ENCODE measurements around the gene RREB1.

RREB1 gene

DNA sequence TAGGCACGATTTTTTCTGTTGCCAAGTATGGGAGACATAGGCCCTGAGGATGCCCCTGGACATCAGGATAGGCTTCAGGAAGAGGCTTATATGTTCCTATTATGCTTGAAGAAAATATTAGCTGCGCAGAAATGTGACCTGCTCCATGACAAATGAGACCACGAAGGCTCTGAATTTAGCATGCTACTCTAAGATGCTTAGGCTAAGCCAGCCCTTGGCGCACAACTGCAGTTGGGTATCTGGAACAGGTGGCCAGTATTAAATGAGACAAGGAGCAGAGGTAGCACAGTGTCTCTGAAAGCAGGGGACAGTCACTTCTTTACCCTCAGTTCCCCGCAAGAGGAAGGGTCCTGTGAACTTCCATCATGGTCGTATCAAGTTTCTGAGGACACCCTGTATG lies 90.0 kb downstream of the RREB1 start:
- no peak for DNase-seq

GRCh38 chr6:7198833-7199800 lies 91.4 kb downstream of the RREB1 start:
- DNase-seq: no peak

- no peak for DNase-seq
Observed at GRCh38 chr6:7200598-7201443, 93.1 kb downstream of the RREB1 start.

DNA sequence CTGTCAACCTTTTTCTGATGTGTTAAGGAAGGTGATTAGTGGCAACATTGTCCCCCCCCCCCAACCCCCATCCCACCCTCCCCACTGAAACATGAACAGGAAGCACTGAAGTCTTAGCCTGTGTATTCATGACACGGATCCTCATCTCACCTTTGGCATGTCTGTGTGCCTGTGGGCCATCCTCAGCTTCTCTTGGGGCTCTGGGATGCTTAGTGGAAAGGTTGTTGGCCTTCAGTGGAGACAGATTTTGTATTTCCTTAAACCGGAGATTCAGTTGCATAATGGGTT lies 93.6 kb downstream of the RREB1 start:
- DNase-seq: no peak

- DNase-seq: no peak
Observed at GRCh38 chr6:7201732-7202541, 94.2 kb downstream of the RREB1 start.

GRCh38 chr6:7202950-7203349 lies 95.2 kb downstream of the RREB1 start:
- DNase-seq: no peak

GRCh38 chr6:7203939-7204338 lies 96.2 kb downstream of the RREB1 start:
- no peak for DNase-seq

- DNase-seq: no peak
Observed at GRCh38 chr6:7204726-7205125, 97.0 kb downstream of the RREB1 start.

GRCh38 chr6:7207720-7208119 lies 100.0 kb downstream of the RREB1 start:
- DNase-seq: no peak

DNA sequence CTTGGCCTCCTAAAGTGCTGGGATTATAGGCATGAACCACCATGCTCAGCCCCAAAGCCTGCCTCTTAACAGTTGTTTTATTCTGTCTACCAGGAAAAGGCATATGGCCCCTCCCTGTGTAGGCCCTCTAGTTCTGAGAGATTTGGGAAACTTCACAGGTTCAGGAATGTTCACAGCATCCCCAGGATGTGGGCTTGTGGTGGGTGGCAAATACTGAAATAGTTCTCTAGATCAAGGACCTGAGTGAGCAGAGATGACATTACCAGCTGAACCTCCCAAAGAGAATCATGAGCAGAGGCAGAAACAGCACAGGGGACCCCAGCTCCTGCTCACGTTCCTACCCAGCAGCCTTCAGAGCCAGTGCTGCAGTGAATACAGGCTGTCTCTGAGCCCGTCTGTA lies 105.7 kb downstream of the RREB1 start:
- no peak for DNase-seq

DNA sequence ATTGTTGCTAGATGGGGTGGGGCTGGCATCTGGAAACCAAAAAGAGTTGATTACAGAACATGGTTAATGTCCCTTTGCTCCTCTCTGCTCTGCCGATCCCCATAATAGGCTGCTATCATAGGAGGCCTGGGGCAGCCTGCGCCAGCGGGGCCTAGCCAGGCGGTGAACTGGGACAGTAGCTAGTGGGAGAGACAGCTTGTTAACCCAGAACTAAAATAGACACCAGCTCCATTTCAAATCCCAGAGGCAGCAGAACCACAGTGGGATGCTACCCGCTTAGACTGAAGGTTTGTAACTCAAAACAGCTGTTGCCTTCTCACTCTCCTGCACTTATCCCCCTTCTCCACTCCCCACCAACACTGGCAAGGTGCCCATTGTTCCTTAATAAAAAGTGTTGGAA lies 106.7 kb downstream of the RREB1 start:
- no peak for DNase-seq

GRCh38 chr6:7215131-7215530 lies 107.4 kb downstream of the RREB1 start:
- no peak for DNase-seq

DNA sequence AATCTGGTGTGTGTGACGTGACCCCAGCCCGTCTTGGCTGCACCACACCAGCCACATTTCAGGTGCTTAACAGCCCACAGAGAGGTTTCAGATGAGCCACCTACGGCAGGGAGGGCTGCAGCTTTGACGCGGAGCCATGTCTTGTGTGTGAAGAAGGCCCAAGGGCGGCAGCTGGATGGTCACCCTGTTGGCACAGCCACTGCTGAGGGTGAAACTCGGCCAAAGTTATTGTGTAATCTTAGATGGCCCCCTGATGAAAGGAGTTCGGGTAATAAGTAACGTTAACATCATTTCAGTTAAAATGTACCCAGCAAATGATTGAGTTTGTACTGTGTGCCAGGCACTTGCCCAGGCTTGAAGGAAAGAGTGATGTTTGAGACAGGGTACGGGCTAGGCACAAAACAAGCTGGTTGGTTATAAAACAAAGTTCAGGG lies 108.1 kb downstream of the RREB1 start:
- DNase-seq: no peak

DNA sequence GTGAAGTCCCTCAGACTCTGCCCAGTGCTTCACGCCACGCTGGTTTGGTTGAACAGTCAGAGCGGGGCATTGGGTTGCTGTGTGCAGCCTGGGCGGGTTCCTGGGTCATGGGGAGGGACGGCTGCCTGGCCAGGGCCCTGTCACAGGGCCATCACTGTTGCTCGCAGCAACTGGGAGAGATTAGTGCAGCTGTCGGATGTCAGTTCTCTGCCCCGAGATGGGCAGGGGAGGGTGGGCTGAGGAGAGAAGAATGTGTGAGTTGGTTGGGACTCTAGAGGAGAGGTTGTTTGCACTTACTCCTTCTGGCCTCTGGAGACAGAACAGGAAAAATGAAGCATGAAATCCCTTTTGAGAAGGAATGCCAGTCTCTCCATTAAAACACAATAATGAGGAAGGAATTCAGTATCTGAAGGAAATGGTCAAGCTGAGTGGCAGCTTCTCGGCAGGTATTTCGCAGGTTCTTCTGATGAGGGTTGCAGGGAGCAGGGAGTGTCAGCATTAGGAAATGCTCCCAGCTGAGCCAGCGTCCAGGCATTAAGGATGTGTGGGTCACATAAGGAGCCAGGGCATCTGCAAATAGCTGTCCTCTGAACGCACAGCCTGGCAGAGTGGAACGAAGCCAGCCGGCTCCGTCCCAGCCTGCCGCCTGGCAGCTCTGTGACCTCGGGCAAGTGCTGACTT lies 109.3 kb downstream of the RREB1 start:
- DNase-seq: no peak

DNA sequence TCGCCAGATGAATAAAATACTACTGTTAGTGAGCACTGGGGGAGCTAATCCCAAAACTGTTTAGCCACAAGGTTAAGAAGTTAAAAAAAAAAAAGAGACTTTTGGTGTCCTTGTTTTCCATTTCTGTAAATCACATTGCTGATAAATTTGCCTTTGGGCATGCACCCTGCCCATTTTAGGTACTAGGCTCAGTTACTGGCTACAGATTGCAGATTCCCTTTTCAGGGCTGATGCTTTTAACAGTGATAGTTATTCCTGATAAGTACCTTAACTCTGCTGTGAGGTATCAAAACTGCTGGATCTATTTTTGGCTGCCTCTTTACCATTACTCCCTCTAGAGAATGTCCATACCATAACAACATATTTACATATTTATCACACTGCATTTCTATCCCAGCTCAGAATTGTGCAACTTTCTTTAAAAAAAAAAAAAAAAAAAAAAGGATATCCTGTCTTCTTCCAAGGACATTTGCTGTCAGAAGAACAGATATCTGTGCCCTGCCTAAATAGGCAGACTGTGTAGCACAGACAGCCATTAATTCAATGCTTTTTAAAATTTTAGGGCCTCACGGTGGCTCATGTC lies 110.7 kb downstream of the RREB1 start:
- no peak for DNase-seq

- no peak for DNase-seq
Observed at GRCh38 chr6:7219310-7219709, 111.5 kb downstream of the RREB1 start.

DNA sequence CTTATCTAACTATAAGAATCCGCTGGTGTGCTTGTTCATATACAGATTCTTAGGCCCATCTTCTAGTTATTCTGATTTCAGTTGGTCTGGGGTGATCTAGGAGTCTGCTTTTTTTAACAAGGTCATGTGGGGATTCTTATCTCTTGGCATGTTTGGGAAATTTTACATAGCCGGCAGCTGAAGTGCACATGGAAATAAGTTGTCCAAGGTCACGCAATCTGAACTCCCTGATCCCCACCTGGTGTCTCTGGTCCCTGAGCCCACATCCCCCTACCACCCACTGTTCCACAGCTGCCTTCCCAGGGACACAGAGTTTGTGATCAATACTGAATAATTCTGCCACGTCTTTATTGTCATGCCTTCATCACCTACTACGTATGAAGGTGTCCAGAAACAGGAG lies 114.4 kb downstream of the RREB1 start:
- no peak for DNase-seq

DNA sequence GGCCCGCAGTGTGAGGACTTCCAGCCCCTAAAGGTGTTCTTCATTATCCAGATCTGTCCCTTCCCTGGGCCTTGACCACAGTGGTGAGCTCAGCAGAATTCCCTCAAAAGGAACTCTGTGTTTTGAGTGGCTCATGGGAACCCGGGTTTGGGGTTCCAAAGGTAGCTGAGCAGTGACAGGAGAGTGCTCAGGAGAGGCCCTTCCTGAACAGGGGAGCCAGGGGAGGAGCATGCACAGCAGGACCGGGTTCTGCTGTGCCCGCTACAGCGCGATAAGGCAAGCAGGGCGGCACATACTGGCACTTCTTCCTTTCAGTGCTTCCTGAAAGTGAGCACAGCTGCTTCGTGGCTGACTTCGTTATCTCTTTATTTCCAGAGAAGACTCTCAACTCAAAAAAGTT lies 117.0 kb downstream of the RREB1 start:
- no peak for DNase-seq

GRCh38 chr6:7228662-7229375 lies 121.1 kb downstream of the RREB1 start:
- DNase-seq: no peak

GRCh38 chr6:7229376-7230326 lies 121.9 kb downstream of the RREB1 start:
- DNase-seq: no peak
